Nephron (organoid): ENCODE measurements around the gene CALM3.
A peak's percentile ranks its signal among the peaks of the same experiment; 100 is the strongest.

Source experiments
- H3K27ac Mint-ChIP-seq, 3 experiments: 2 replicates each; pipeline ENCODE4 v1.8.0; 2020; ENCODE audit warnings: mixed read lengths in 3 of 3, mild to moderate bottlenecking in 2 of 3, moderate library complexity in 1 of 3
- H3K27me3 Mint-ChIP-seq: 2 replicates; pipeline ENCODE4 v1.8.0; 2021; ENCODE audit warnings: low read depth, mild to moderate bottlenecking, moderate library complexity, mixed read lengths
- H3K36me3 Mint-ChIP-seq: 2 replicates; pipeline ENCODE4 v1.8.0; 2020; ENCODE audit warnings: low read depth, mixed read lengths
- H3K4me1 Mint-ChIP-seq: 2 replicates; pipeline ENCODE4 v1.8.0; 2020; ENCODE audit warnings: mixed read lengths
- H3K4me3 Mint-ChIP-seq, 3 experiments: 2 replicates each; pipeline ENCODE4 v1.8.0; 2020; ENCODE audit warnings: mild to moderate bottlenecking in 3 of 3, mixed read lengths in 3 of 3, moderate library complexity in 2 of 3
- H3K9me3 Mint-ChIP-seq: 2 replicates; pipeline ENCODE4 v1.8.0; 2020; ENCODE audit warnings: mixed read lengths
- TF ChIP-seq, protein P1 (sequence below), 3 experiments: fragments of 200-600 bp; sonication (generic); IDR thresholded peaks; one replicate each; pipeline ENCODE4 v1.5.0; 2021; ENCODE audit warnings: antibody characterized with exemption in 3 of 3; ENCODE audit not compliant: unreplicated experiment in 3 of 3

CALM3 gene

DNA sequence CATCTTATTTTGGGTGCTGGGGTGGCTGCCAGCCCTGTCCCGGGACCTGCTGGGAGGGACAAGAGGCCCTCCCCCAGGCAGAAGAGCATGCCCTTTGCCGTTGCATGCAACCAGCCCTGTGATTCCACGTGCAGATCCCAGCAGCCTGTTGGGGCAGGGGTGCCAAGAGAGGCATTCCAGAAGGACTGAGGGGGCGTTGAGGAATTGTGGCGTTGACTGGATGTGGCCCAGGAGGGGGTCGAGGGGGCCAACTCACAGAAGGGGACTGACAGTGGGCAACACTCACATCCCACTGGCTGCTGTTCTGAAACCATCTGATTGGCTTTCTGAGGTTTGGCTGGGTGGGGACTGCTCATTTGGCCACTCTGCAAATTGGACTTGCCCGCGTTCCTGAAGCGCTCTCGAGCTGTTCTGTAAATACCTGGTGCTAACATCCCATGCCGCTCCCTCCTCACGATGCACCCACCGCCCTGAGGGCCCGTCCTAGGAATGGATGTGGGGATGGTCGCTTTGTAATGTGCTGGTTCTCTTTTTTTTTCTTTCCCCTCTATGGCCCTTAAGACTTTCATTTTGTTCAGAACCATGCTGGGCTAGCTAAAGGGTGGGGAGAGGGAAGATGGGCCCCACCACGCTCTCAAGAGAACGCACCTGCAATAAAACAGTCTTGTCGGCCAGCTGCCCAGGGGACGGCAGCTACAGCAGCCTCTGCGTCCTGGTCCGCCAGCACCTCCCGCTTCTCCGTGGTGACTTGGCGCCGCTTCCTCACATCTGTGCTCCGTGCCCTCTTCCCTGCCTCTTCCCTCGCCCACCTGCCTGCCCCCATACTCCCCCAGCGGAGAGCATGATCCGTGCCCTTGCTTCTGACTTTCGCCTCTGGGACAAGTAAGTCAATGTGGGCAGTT lies 8.6 kb downstream of the CALM3 start:
- Mint-ChIP-seq H3K27ac (peak overlapping the region in 2 of 3 experiments; percentile 1 to 62), H3K4me1 (peaks cover 12% of the 10 kb centered on the region), H3K9me3 (no peaks in the 10 kb centered on the region), H3K4me3 (no peak overlapping the region), H3K36me3 (peaks cover 32% of the 10 kb centered on the region), H3K27me3 (no peaks in the 10 kb centered on the region)
- TF ChIP-seq, protein P1, sequence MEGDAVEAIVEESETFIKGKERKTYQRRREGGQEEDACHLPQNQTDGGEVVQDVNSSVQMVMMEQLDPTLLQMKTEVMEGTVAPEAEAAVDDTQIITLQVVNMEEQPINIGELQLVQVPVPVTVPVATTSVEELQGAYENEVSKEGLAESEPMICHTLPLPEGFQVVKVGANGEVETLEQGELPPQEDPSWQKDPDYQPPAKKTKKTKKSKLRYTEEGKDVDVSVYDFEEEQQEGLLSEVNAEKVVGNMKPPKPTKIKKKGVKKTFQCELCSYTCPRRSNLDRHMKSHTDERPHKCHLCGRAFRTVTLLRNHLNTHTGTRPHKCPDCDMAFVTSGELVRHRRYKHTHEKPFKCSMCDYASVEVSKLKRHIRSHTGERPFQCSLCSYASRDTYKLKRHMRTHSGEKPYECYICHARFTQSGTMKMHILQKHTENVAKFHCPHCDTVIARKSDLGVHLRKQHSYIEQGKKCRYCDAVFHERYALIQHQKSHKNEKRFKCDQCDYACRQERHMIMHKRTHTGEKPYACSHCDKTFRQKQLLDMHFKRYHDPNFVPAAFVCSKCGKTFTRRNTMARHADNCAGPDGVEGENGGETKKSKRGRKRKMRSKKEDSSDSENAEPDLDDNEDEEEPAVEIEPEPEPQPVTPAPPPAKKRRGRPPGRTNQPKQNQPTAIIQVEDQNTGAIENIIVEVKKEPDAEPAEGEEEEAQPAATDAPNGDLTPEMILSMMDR (IDR thresholded peaks at IDR 0.05; ENCODE audit: unreplicated experiment in 3 of 3) = no peak

DNA sequence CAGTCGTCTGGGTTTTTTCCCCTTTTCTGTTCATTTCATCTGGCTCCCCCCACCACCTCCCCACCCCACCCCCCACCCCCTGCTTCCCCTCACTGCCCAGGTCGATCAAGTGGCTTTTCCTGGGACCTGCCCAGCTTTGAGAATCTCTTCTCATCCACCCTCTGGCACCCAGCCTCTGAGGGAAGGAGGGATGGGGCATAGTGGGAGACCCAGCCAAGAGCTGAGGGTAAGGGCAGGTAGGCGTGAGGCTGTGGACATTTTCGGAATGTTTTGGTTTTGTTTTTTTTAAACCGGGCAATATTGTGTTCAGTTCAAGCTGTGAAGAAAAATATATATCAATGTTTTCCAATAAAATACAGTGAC lies 9.3 kb downstream of the CALM3 start:
- H3K36me3 Mint-ChIP-seq = peaks cover 32% of the 10 kb centered on the region
- H3K4me1 Mint-ChIP-seq = peaks cover 12% of the 10 kb centered on the region
- H3K4me3 Mint-ChIP-seq = no peak overlapping the region
- H3K9me3 Mint-ChIP-seq = no peaks in the 10 kb centered on the region
- TF ChIP-seq, protein P1 (IDR thresholded peaks at IDR 0.05; ENCODE audit: unreplicated experiment in 3 of 3) = no peak
- H3K27me3 Mint-ChIP-seq = no peaks in the 10 kb centered on the region
- peak overlapping the region in 2 of 3 experiments; percentile 30 to 62 for H3K27ac Mint-ChIP-seq

DNA sequence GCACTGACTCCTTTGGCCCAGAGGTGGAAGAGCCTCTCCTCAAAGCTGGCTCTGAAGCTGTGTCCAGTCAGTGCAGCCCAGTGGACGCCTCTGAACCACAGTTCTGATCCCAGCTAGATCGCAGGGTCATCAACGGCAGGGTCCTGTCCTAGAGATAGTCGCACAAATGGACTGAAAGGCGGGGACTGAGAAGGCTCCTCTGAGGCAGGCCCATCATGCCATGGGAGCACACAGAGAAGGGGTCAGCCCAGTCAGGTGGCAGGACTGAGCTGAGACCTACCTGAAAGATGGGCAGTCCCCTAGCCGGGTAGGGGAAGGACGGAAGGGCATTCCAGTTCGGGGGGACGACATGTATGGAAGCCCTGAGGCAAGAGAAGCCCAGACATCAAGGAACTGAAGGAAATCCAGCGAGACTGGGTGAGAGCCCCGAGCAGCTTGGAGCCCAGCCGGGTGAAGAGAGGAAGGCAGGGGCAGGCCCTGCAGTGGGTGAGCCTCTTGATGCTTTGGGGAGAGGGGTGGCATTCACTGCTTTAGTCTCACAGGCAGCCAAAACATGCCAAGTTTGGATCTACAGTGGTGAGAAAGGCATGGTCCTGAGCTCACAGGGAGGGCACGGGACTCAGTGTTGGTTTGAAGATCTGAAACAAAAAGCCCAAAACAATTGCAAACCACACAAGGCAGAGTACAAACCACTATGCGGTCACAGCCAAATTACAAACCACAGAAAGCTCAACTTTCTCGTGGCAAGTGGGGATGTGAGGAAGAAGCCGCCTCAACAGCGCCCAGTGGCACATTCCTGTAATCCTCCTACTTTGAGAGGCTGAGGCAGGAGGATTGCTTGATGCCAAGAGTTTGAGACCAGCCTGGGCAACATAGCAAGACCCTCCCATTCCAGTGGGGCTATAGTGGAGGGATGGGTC lies 10.0 kb downstream of the CALM3 start:
- peaks cover 32% of the 10 kb centered on the region for H3K36me3 Mint-ChIP-seq
- peaks cover 11% of the 10 kb centered on the region for H3K4me1 Mint-ChIP-seq
- peak overlapping the region; percentile 30 to 68 (median 31) for H3K27ac Mint-ChIP-seq
- TF ChIP-seq, protein P1 (IDR thresholded peaks at IDR 0.05; ENCODE audit: unreplicated experiment in 3 of 3) = no peak
- no peaks in the 10 kb centered on the region for H3K9me3 Mint-ChIP-seq
- H3K4me3 Mint-ChIP-seq = no peak overlapping the region
- peaks cover 4% of the 10 kb centered on the region for H3K27me3 Mint-ChIP-seq

DNA sequence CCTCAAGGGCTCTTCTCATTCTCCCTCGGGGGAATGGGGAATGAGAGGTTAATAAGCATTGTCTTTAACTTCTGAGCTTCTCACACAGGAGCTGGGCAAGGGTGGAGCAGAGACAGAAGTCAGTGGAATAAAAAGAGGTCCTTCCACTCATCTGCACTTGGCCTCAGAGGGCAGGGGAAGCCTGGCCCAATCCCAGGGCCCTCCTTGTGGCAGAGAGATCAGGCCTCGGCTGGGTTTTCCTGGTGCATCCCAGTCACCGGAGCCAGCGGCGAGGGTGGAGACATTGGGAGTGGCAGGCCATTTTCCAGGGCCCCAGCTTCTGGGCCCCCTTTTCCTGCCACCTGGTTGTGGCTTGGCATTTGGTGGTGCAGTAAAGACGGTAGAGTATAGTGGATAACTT lies 10.6 kb downstream of the CALM3 start:
- Mint-ChIP-seq H3K9me3 (no peaks in the 10 kb centered on the region), H3K4me3 (no peak overlapping the region), H3K27ac (no peak overlapping the region), H3K4me1 (peaks cover 9% of the 10 kb centered on the region), H3K36me3 (peaks cover 25% of the 10 kb centered on the region), H3K27me3 (peaks cover 4% of the 10 kb centered on the region)
- TF ChIP-seq, protein P1 (IDR thresholded peaks at IDR 0.05; ENCODE audit: unreplicated experiment in 3 of 3) = no peak

DNA sequence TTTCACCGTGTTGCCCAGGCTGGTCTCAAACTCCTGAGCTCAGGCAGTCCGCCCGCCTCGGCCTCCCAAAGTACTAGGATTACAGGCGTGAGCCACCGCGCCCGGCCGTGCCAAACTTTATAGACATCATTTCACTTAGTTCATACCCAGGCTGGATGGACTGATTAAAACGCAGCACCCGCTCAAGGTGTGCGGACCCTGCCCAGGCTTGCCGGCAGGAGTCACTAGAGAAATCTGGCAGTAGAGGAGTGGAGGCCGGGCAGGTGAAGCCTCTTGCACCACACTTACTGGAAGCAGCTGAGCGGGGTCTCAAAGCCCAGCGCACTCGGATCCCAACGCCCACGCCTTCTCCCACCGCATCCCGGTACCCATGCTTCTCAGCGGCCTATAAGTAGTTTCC lies 12.4 kb downstream of the CALM3 start:
- Mint-ChIP-seq H3K4me3 (no peak overlapping the region), H3K27ac (peak overlapping the region in 1 of 3 experiments; percentile 50), H3K9me3 (no peaks in the 10 kb centered on the region), H3K4me1 (peaks cover 12% of the 10 kb centered on the region), H3K27me3 (peaks cover 4% of the 10 kb centered on the region), H3K36me3 (peaks cover 16% of the 10 kb centered on the region)
- TF ChIP-seq, protein P1 (IDR thresholded peaks at IDR 0.05; ENCODE audit: unreplicated experiment in 3 of 3) = no peak
